HG03097 (cell line): Measurements from ENCODE around the gene CAMK1D.
"Not testable (repeated sequence)": the region's sequence is repeated elsewhere in the genome, so short reads cannot be mapped to it uniquely, and the experiment has no call there.

Experiments
- ATAC-seq: cut with Tn5 transposase; IDR thresholded peaks from one replicate; pipeline ENCODE4 v1.9.1; 2021; ENCODE audit not compliant: unreplicated experiment, low FRiP score

CAMK1D gene

GRCh38 chr10:12797471-12798262 is 448.3 kb downstream of the CAMK1D start:
- no peak for ATAC-seq

GRCh38 chr10:12799144-12799543 is 449.8 kb downstream of the CAMK1D start:
- ATAC-seq, result no peak

- ATAC-seq, result no peak
Observed at GRCh38 chr10:12799714-12800113, 450.4 kb downstream of the CAMK1D start.

GRCh38 chr10:12800302-12800701 is 451.0 kb downstream of the CAMK1D start:
- ATAC-seq, result no peak

GRCh38 chr10:12801214-12802087 is 452.1 kb downstream of the CAMK1D start:
- no peak for ATAC-seq

- ATAC-seq, result no peak
Observed at GRCh38 chr10:12803776-12804175, 454.4 kb downstream of the CAMK1D start.

- no peak for ATAC-seq
Observed at GRCh38 chr10:12806228-12807095, 457.1 kb downstream of the CAMK1D start.

GRCh38 chr10:12807096-12807755 is 457.9 kb downstream of the CAMK1D start:
- no peak for ATAC-seq

GRCh38 chr10:12808014-12808613 is 458.8 kb downstream of the CAMK1D start:
- ATAC-seq, result no peak

- ATAC-seq, result not testable (repeated sequence)
Observed at GRCh38 chr10:12810046-12810445, 460.7 kb downstream of the CAMK1D start.

GRCh38 chr10:12811826-12812225 is 462.5 kb downstream of the CAMK1D start:
- no peak for ATAC-seq

- ATAC-seq, result no peak
Observed at GRCh38 chr10:12812571-12812970, 463.2 kb downstream of the CAMK1D start.

- ATAC-seq, result no peak
Observed at GRCh38 chr10:12814166-12814565, 464.8 kb downstream of the CAMK1D start.

GRCh38 chr10:12819071-12819470 is 469.7 kb downstream of the CAMK1D start:
- no peak for ATAC-seq

- ATAC-seq, result no peak
Observed at GRCh38 chr10:12819656-12820055, 470.3 kb downstream of the CAMK1D start.

- ATAC-seq, result no peak
Observed at GRCh38 chr10:12822126-12822892, 473.0 kb downstream of the CAMK1D start.

- no peak for ATAC-seq
Observed at GRCh38 chr10:12822893-12823170, 473.5 kb downstream of the CAMK1D start.

GRCh38 chr10:12823328-12823727 is 474.0 kb downstream of the CAMK1D start:
- ATAC-seq, result no peak

GRCh38 chr10:12825260-12825849 is 476.0 kb downstream of the CAMK1D start:
- ATAC-seq, result no peak
